SK-N-MC (cell line): ENCODE results near the gene GRIK4.

Experiments used
- EZH2 ChIP-seq: fragments of 200-600 bp; sonication (generic); IDR thresholded peaks from one replicate; pipeline ENCODE4 v1.6.1; 2017; ENCODE audit warnings: antibody characterized with exemption
- POLR2AphosphoS5 ChIP-seq: IDR thresholded peaks from 2 replicates; pipeline ENCODE4 v1.6.1; 2012; ENCODE audit warnings: mild to moderate bottlenecking, low read depth, low read length, borderline replicate concordance

DNA sequence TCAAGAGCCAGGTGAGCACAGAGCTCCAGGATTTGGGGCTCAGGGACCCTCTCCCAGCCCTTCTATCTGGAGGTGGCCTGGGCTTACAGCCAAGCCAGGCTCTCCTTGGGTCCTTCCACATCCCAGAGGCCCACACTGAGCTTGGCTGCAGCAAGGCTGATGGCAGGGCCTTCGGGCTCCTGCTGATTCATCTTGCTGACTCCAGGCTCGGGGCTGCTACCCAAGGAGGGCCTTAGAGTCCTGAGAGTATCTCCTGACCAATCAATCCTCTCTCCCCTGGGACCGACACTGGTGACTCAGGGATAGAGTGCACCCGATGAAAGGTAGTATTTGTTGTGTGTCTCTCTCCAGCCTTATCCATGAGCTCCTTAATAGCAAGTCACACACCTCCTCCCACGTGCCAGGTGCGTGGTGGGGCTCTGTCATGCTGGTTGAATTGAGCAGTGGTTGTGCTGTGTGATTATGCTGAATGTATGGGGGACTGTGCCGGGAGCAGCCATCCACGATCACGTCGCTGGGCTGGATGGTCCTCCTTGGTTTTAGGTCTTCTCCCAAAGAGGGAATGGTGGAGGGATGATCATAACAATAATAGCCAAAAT lies 62.3 kb downstream of the GRIK4 start:
- TF ChIP-seq POLR2AphosphoS5: no peak
- no peak for TF ChIP-seq EZH2
